Mucosa of descending colon (tissue), 3 donors: ENCODE data around the gene CACNA2D1. TPM values are rescaled to one million over a fixed set of nuclear protein-coding genes. Genes with fewer than 3 reads are reported as not detected.
"Not testable (repeated sequence)": the region's sequence is repeated elsewhere in the genome, so short reads cannot be mapped to it uniquely, and the experiment has no call there.

Experiments used
- ATAC-seq: fragments of 200-7000 bp; cut with Tn5 transposase; one replicate; pipeline ENCODE4 v1.9.1; 2020; ENCODE audit warnings: mild to moderate bottlenecking, moderate library complexity
- DNase-seq, 3 donors: peaks; one replicate each; pipeline ENCODE4 v3.0.0-alpha.2; 2020
- H3K36me3 ChIP-seq: fragments of 200-600 bp; one replicate; pipeline ENCODE4 v1.8.0; 2021; ENCODE audit warnings: low read depth, mild to moderate bottlenecking
- H3K4me1 ChIP-seq: fragments of 200-600 bp; one replicate; pipeline ENCODE4 v1.8.0; 2021; ENCODE audit warnings: low read depth, mild to moderate bottlenecking
- H3K4me3 ChIP-seq: fragments of 200-600 bp; one replicate; pipeline ENCODE4 v1.8.0; 2021; ENCODE audit warnings: mild to moderate bottlenecking
- H3K9me3 ChIP-seq: fragments of 200-600 bp; one replicate; pipeline ENCODE4 v1.8.0; 2021; ENCODE audit warnings: mild to moderate bottlenecking
- intact Hi-C, 2 donors: fragments of 100-400 bp; cut with DNase I in 1 of 2; cut with micrococcal nuclease in 1 of 2; formaldehyde crosslinking; loops; one replicate each; pipeline versions ENCODE4 v1.11.0 to v1.11.1; 2022; cut with DNase I, micrococcal nuclease
- total RNA-seq, 3 donors: library from RNA; stranded (reverse); fragmentation: NEBNext Ultra II Directional in 2 of 3; extraction: Animal tissue kit (Norgen Biotek cat#: 25700) in 2 of 3; gene quantifications; one replicate each; pipeline versions ENCODE4 v1.2.1 to v1.2.4, GENCODE V29; 2021 to 2023
- TF ChIP-seq, protein P1 (sequence below): fragments of 200-600 bp; IDR thresholded peaks from one replicate; pipeline ENCODE4 v1.8.0; 2022; ENCODE audit warnings: antibody characterized with exemption, mild to moderate bottlenecking
- donor health status: DM: no; HTN: no; CAD: no; lungs with moderate emphysema.
- donor health status: DM: no; HTN: no; CAD: no.
- donor health status: DM: no; HTN: yes; CAD: no.

Gene CACNA2D1
- total RNA-seq, 3 donors from 2014 or later, result 3.9 to 44.1 (median 6.9) TPM

DNA sequence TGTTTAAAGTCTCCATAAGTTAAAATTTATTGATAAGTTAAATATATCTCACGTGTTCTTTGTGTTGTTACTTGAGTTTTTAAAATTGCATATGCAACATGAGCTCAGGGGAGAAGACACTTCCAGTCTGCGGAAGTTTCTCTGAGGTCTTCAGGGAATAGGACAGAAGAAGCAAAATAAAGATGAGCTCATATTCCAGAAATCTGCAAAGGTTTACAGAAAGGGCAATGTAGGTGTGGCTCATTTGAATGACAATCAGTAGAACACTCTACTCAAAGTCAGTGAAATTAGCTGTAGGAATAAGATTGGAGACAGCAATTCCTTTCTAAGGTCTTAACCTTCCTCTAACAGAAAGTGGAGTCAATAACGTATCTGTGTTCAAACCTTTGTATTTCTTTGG is 53.7 kb downstream of the CACNA2D1 start:
- Histone ChIP-seq H3K4me1 (no peaks in the 10 kb centered on the region), H3K4me3 (no peak overlapping the region), H3K36me3 (no peaks in the 10 kb centered on the region), H3K9me3 (no peaks in the 10 kb centered on the region)
- TF ChIP-seq, protein P1, sequence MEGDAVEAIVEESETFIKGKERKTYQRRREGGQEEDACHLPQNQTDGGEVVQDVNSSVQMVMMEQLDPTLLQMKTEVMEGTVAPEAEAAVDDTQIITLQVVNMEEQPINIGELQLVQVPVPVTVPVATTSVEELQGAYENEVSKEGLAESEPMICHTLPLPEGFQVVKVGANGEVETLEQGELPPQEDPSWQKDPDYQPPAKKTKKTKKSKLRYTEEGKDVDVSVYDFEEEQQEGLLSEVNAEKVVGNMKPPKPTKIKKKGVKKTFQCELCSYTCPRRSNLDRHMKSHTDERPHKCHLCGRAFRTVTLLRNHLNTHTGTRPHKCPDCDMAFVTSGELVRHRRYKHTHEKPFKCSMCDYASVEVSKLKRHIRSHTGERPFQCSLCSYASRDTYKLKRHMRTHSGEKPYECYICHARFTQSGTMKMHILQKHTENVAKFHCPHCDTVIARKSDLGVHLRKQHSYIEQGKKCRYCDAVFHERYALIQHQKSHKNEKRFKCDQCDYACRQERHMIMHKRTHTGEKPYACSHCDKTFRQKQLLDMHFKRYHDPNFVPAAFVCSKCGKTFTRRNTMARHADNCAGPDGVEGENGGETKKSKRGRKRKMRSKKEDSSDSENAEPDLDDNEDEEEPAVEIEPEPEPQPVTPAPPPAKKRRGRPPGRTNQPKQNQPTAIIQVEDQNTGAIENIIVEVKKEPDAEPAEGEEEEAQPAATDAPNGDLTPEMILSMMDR, result no peak
- DNase-seq (no peak), ATAC-seq (no peak)
- intact Hi-C loops, result no loop called here

DNA sequence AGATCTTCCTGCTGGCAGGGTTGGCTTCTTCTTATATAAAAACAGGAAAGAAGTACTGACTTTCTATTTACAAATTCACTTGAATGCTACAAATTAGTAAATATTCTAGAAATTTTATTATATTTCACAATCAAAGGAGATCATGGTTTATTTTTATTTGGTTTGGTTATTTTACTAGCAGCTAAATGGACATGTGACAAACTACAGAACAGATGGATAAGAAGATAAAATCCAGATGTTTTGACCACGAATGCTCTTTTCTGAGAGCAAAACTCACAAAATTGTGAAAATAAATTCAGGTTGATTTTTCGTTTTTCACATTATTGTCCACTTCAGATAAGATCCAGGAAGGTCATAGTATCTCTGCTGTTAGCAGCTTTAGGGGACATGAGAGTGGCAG is 55.4 kb downstream of the CACNA2D1 start:
- DNase-seq (no peak), ATAC-seq (no peak)
- Histone ChIP-seq H3K4me3 (no peak overlapping the region), H3K4me1 (no peaks in the 10 kb centered on the region), H3K36me3 (no peaks in the 10 kb centered on the region), H3K9me3 (no peaks in the 10 kb centered on the region)
- TF ChIP-seq, protein P1, result no peak
- intact Hi-C loops, result no loop called here

DNA sequence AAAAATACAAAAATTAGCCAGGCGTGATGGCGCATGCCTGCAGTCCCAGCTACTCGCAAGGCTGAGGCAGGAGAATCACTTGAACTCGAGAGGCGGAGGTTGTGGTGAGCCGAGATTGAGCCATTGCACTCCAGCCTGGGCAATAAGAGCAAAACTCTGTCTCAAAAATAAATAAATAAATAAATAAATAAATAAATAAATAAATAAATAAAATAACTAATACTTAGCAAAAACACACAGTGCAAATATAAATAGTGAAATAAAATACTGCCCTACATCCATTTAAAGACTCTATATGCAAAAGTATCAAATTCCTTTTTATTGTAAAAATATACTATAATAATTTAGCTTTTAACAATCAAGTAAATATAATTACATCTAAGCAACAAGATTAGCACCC is 57.0 kb downstream of the CACNA2D1 start:
- ATAC-seq, H3K9me3 ChIP-seq, H3K4me3 ChIP-seq, H3K36me3 ChIP-seq, DNase-seq, H3K4me1 ChIP-seq, intact Hi-C loops: not testable (repeated sequence)

DNA sequence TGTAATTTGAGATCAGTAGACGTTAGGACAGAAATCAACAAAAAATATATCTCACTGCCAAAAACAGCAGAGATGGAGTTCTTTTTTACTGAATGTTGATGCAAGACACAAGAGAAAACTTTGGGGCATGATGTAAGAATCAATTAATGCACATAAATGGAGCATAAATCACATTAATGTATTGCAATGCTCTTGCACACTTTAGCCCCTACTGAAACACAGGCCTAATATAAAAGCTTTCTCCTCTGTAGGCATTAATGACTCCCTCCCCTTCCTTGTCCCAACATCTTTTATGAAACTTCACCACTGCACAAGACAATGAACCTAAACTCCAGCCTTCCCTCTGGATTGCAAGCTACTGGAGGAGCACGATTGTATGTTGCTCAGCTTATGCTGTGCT is 58.8 kb downstream of the CACNA2D1 start:
- no peak for ATAC-seq
- Histone ChIP-seq H3K9me3 (no peaks in the 10 kb centered on the region), H3K4me1 (no peaks in the 10 kb centered on the region), H3K4me3 (no peak overlapping the region), H3K36me3 (no peaks in the 10 kb centered on the region)
- DNase-seq, result no peak
- TF ChIP-seq, protein P1, result no peak
- intact Hi-C loops, result no loop called here

DNA sequence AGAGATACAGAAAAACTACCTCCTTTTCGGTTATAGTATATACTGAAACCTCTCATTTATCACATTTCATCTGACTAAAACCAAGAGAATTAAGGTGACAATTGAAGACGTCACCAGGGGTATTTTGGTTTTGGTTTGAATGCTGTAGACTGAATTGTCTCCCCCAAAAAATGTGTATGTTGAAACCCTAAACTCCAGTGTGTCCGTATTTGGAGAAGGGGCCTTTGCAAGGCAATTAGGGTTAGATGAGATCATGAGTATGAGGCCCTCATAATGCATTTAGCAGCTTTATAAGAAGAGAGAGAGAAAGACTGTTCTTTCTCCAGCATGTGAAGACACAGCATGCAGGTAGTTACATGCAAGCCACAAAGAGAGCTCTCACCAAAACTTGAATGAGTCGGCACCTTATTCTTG is 59.5 kb downstream of the CACNA2D1 start:
- H3K4me3 ChIP-seq, result no peak overlapping the region
- H3K9me3 ChIP-seq, result no peaks in the 10 kb centered on the region
- intact Hi-C loops, result no loop called here
- no peaks in the 10 kb centered on the region for H3K4me1 ChIP-seq
- no peak for DNase-seq
- no peak for ATAC-seq
- TF ChIP-seq, protein P1, result no peak
- no peaks in the 10 kb centered on the region for H3K36me3 ChIP-seq

DNA sequence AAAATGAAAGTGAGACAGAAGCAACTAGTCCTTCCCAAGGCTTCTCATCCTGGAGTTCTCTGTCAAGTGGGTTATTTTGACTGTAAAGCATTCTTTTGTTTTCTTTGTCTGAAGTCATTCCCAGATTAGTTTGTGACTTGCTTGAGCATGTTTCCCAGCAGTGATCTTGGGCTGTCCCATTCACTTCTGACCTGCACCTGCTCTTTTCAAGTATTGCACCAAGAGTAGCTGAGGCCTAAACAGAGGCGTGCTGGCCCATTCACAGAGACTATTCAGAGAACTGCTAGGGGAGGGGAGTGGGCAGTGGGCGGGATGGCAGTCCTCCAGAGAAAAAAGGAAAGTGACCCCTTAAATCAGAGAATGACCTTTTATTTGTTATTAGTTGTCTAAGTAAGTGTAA is 61.3 kb downstream of the CACNA2D1 start:
- Histone ChIP-seq H3K9me3 (no peaks in the 10 kb centered on the region), H3K36me3 (no peaks in the 10 kb centered on the region), H3K4me1 (no peaks in the 10 kb centered on the region), H3K4me3 (no peak overlapping the region)
- DNase-seq, result no peak
- TF ChIP-seq, protein P1, result no peak
- no peak for ATAC-seq
- intact Hi-C loops, result no loop called here
